Endodermal cell (in vitro differentiated cells): ENCODE results near the gene SIGLECL1. TPM values are rescaled to one million over a fixed set of nuclear protein-coding genes. Genes with fewer than 3 reads are reported as not detected.

ENCODE experiments used
- DNase-seq: peaks from one replicate; pipeline ENCODE4 v3.0.0-alpha.2; 2017
- H3K27ac ChIP-seq: 2 replicates; pipeline ENCODE4 v1.5.1; 2013; ENCODE audit warnings: mild to moderate bottlenecking, low read depth, low read length, moderate library complexity
- H3K27me3 ChIP-seq: 2 replicates; pipeline ENCODE4 v1.6.1; 2013; ENCODE audit warnings: mild to moderate bottlenecking, low read length, moderate library complexity; ENCODE audit not compliant: insufficient read depth, control insufficient read depth, poor library complexity, severe bottlenecking
- H3K36me3 ChIP-seq: 2 replicates; pipeline ENCODE4 v1.7.0; 2013; ENCODE audit warnings: mild to moderate bottlenecking, low read length, moderate library complexity; ENCODE audit not compliant: control insufficient read depth, insufficient read depth
- H3K4me1 ChIP-seq: one replicate; pipeline ENCODE4 v1.7.0; 2013; ENCODE audit warnings: low read length; ENCODE audit not compliant: control insufficient read depth, insufficient read depth
- H3K4me3 ChIP-seq: 2 replicates; pipeline ENCODE4 v1.5.1; 2013; ENCODE audit warnings: mild to moderate bottlenecking, low read length, moderate library complexity
- H3K9ac ChIP-seq: 2 replicates; pipeline ENCODE4 v1.6.1; 2013; ENCODE audit warnings: mild to moderate bottlenecking, low read length, moderate library complexity; ENCODE audit not compliant: poor library complexity, severe bottlenecking; ENCODE audit errors: extremely low read depth
- H3K9me3 ChIP-seq: 2 replicates; pipeline ENCODE4 v1.6.1; 2013; ENCODE audit warnings: mild to moderate bottlenecking, low read length, moderate library complexity; ENCODE audit not compliant: control insufficient read depth
- H3K27ac Mint-ChIP-seq: 2 replicates; pipeline ENCODE4 v1.8.0; 2020; ENCODE audit warnings: mixed read lengths
- H3K27me3 Mint-ChIP-seq: 2 replicates; pipeline ENCODE4 v1.8.0; 2021; ENCODE audit warnings: mild to moderate bottlenecking, mixed read lengths; ENCODE audit not compliant: insufficient read depth
- H3K36me3 Mint-ChIP-seq: 2 replicates; pipeline ENCODE4 v1.8.0; 2020; ENCODE audit warnings: low read depth, mixed read lengths
- H3K4me1 Mint-ChIP-seq: 2 replicates; pipeline ENCODE4 v1.8.0; 2020; ENCODE audit warnings: mixed read lengths
- H3K4me3 Mint-ChIP-seq: 2 replicates; pipeline ENCODE4 v1.8.0; 2020; ENCODE audit warnings: mild to moderate bottlenecking, moderate library complexity, mixed read lengths
- H3K9me3 Mint-ChIP-seq: 2 replicates; pipeline ENCODE4 v1.8.0; 2020; ENCODE audit warnings: mild to moderate bottlenecking, mixed read lengths
- CTCF ChIP-seq: fragments of 200-600 bp; sonication (generic); conservative IDR thresholded peaks from 2 replicates; pipeline ENCODE4 v1.5.0; 2021; ENCODE audit warnings: antibody characterized with exemption, mild to moderate bottlenecking
- WGBS, 2 experiments: methylation state at CpG; one replicate each; pipeline versions ENCODE4 v1.1.5 to v1.1.7; 2013; ENCODE audit warnings: missing lambda C conversion rate in 2 of 2, mixed read lengths in 1 of 2; ENCODE audit not compliant: insufficient coverage in 1 of 2, insufficient read length in 1 of 2; 5-methylcytosine and 5-hydroxymethylcytosine counted together
- microRNA-seq: library from miRNA; unstranded; fragments of <30 nt; microRNA quantifications from one replicate; pipeline ENCODE4 v1.2.0, GENCODE V29; 2020; ENCODE audit warnings: borderline microRNAs expressed
- total RNA-seq, 2 donors: library from RNA; stranded (reverse); fragmentation: NEBNext Ultra II Directional in 1 of 2; extraction: Animal tissue kit (Norgen Biotek cat#: 25700) in 1 of 2; gene quantifications; 2 replicates in 1 of 2; 3 replicates in 1 of 2; pipeline ENCODE4 v1.2.1, GENCODE V29; 2021

SIGLECL1 gene
- total RNA-seq, 2 donors from 2014 or later: not detected

- Histone ChIP-seq H3K27ac (no peak overlapping the region), H3K9me3 (peaks cover 7% of the 10 kb centered on the region), H3K4me3 (no peak overlapping the region), H3K27me3 (no peaks in the 10 kb centered on the region), H3K4me1 (no peaks in the 10 kb centered on the region), H3K9ac (no peak overlapping the region), H3K36me3 (no peaks in the 10 kb centered on the region)
- TF ChIP-seq CTCF: no peak
- H3K4me1 Mint-ChIP-seq: no peaks in the 10 kb centered on the region
- H3K4me3 Mint-ChIP-seq: no peak overlapping the region
- WGBS, 2 experiments: 79% methylated on average over 1 of the region's 1 CpG; no CpG with 5 or more reads in 1 of the 2 experiments
- no peak for DNase-seq
- no peak overlapping the region for H3K27ac Mint-ChIP-seq
- H3K36me3 Mint-ChIP-seq: peaks cover 17% of the 10 kb centered on the region
- H3K27me3 Mint-ChIP-seq: peaks cover 4% of the 10 kb centered on the region
- H3K9me3 Mint-ChIP-seq: peaks cover 8% of the 10 kb centered on the region
Observed at GRCh38 chr19:51317968-51318367, 67.1 kb downstream of the SIGLECL1 start.

Small RNA genes within 50 kb of the gene (microRNA-seq; reads per million reads assigned to microRNA genes)
- gene MIR8074: not detected

Other genes with a start within 250 kb of the SIGLECL1 start
- gene KLK8, start 249.5 kb upstream of the SIGLECL1 start, total RNA-seq: 1 to 10 TPM in 1 of 2 donors, not detected in 1; 1.1 TPM
- gene KLK10, start 231.4 kb upstream of the SIGLECL1 start, total RNA-seq: under 1 TPM; 0.46 to 0.91 TPM
- gene KLK11, start 224.5 kb upstream of the SIGLECL1 start, total RNA-seq: 1 to 10 TPM in 1 of 2 donors, under 1 TPM in 1; 0.29 to 2.5 TPM
- gene KLK12, start 216.1 kb upstream of the SIGLECL1 start, total RNA-seq: not detected
- gene KLK13, start 186.0 kb upstream of the SIGLECL1 start, total RNA-seq: 1 to 10 TPM in 1 of 2 donors, under 1 TPM in 1; 0.42 to 3.4 TPM
- gene KLK14, start 168.2 kb upstream of the SIGLECL1 start, total RNA-seq: under 1 TPM; 0.55 to 0.71 TPM
- 1 to 10 TPM; 5.1 to 5.7 TPM for gene CTU1, start 142.7 kb upstream of the SIGLECL1 start, total RNA-seq
- gene SIGLEC9, start 126.2 kb upstream of the SIGLECL1 start, total RNA-seq: not detected
- not detected for gene SIGLEC7, start 108.8 kb upstream of the SIGLECL1 start, total RNA-seq
- gene CD33, start 26.0 kb upstream of the SIGLECL1 start, total RNA-seq: not detected
- gene IGLON5, start 60.6 kb downstream of the SIGLECL1 start, total RNA-seq: 10 to 100 TPM; 42.7 to 49.4 TPM
- gene VSIG10L, start 91.1 kb downstream of the SIGLECL1 start, total RNA-seq: 10 to 100 TPM in 1 of 2 donors, 1 to 10 TPM in 1; 6.4 to 11.5 TPM
- 10 to 100 TPM; 54.3 to 77.3 TPM for gene ETFB, start 115.3 kb downstream of the SIGLECL1 start, total RNA-seq
- 1 to 10 TPM; 1.3 to 2.5 TPM for gene CLDND2, start 117.9 kb downstream of the SIGLECL1 start, total RNA-seq
- not detected for gene NKG7, start 121.6 kb downstream of the SIGLECL1 start, total RNA-seq
- not detected for gene LIM2, start 136.9 kb downstream of the SIGLECL1 start, total RNA-seq
- gene C19orf84, start 139.5 kb downstream of the SIGLECL1 start, total RNA-seq: 1 to 10 TPM; 1.4 to 1.8 TPM
- gene SIGLEC10, start 166.6 kb downstream of the SIGLECL1 start, total RNA-seq: not detected
- not detected for gene SIGLEC8, start 207.4 kb downstream of the SIGLECL1 start, total RNA-seq
- not detected for gene CEACAM18, start 227.5 kb downstream of the SIGLECL1 start, total RNA-seq